HFFc6 (cell line): ENCODE results near the gene IRX2. TPM values are rescaled to one million over a fixed set of nuclear protein-coding genes. Genes with fewer than 3 reads are reported as not detected.

ENCODE experiments used
- DNase-seq: peaks from one replicate; pipeline ENCODE4 v3.0.0-alpha.2; 2018
- H3K27ac Mint-ChIP-seq: 2 replicates; pipeline ENCODE4 v1.8.0; 2020; ENCODE audit warnings: mild to moderate bottlenecking, mixed read lengths
- H3K27me3 Mint-ChIP-seq: 2 replicates; pipeline ENCODE4 v1.8.0; 2021; ENCODE audit warnings: mild to moderate bottlenecking, moderate library complexity, mixed read lengths; ENCODE audit not compliant: insufficient read depth
- H3K36me3 Mint-ChIP-seq: 2 replicates; pipeline ENCODE4 v1.8.0; 2021; ENCODE audit warnings: low read depth, mixed read lengths
- H3K4me1 Mint-ChIP-seq: 2 replicates; pipeline ENCODE4 v1.8.0; 2020; ENCODE audit warnings: low read depth, mixed read lengths
- H3K4me3 Mint-ChIP-seq: 2 replicates; pipeline ENCODE4 v1.8.0; 2020; ENCODE audit warnings: mild to moderate bottlenecking, moderate library complexity, mixed read lengths
- H3K9me3 Mint-ChIP-seq: 2 replicates; pipeline ENCODE4 v1.8.0; 2020; ENCODE audit warnings: mild to moderate bottlenecking, mixed read lengths
- total RNA-seq, 6 experiments: library from RNA; stranded (reverse); fragmentation: NEBNext Ultra II Directional; extraction: Animal tissue kit (Norgen Biotek cat#: 25700); gene quantifications; 2 replicates in 1 of 6; 3 replicates in 5 of 6; pipeline ENCODE4 v1.2.3, GENCODE V29; 2021
- TF ChIP-seq, protein P1 (sequence below): fragments of 200-600 bp; sonication (generic); IDR thresholded peaks from 2 replicates; pipeline ENCODE4 v1.5.0; 2021; ENCODE audit warnings: antibody characterized with exemption, mild to moderate bottlenecking

IRX2 gene
- total RNA-seq, 6 experiments from 2014 or later: 2.8 to 5.5 (median 3.5) TPM

DNA sequence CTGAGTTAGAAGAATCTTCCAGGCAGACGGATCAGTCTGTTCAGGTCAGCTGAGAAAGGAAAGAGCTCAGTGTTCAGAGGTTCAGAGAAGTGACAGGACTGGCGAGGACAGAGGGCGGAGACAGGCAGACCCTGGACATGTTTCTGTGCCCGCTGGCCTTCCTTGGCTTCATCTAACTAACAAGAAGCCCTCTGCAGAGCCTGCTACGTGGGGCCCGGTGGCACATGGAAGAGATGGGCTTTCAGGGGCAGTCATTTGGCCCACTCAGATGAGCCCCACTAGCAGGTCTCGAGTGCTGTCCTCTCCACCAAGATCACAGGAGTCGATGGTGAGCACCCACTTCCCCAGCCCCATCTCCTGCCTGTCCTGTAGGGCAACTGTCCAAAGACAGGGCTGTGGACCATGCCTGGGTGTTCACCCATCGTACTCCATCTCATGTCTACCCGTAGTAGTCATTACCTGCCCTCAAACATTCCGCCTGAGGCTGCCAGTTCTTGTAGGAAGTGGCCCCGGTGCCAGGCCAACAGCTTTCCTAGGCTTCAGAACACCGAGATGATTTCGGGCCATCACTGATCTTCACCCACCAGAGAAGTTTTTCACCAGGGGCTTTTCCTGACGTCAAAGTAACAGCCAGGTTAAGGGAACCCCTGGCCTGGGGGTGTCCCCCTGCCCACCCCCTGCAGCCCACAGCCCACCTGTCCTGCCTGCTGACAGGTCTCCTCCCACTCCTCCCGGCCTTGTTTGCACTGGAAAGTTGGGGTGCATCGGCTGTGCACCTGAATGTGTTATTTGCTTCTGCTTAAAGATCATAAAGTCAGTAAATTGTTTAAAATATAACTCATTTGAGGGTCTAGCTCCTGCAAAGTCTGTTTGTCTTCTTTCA, 14.0 kb downstream of the IRX2 start:
- no peak overlapping the region for H3K27ac Mint-ChIP-seq
- DNase-seq: no peak
- H3K4me3 Mint-ChIP-seq: no peak overlapping the region
- H3K4me1 Mint-ChIP-seq: no peaks in the 10 kb centered on the region
- TF ChIP-seq, protein P1, sequence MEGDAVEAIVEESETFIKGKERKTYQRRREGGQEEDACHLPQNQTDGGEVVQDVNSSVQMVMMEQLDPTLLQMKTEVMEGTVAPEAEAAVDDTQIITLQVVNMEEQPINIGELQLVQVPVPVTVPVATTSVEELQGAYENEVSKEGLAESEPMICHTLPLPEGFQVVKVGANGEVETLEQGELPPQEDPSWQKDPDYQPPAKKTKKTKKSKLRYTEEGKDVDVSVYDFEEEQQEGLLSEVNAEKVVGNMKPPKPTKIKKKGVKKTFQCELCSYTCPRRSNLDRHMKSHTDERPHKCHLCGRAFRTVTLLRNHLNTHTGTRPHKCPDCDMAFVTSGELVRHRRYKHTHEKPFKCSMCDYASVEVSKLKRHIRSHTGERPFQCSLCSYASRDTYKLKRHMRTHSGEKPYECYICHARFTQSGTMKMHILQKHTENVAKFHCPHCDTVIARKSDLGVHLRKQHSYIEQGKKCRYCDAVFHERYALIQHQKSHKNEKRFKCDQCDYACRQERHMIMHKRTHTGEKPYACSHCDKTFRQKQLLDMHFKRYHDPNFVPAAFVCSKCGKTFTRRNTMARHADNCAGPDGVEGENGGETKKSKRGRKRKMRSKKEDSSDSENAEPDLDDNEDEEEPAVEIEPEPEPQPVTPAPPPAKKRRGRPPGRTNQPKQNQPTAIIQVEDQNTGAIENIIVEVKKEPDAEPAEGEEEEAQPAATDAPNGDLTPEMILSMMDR: no peak
- H3K9me3 Mint-ChIP-seq: peaks cover 5% of the 10 kb centered on the region; the same call in 1 of the 2 replicates
- no peaks in the 10 kb centered on the region for H3K36me3 Mint-ChIP-seq
- peaks cover 6% of the 10 kb centered on the region for H3K27me3 Mint-ChIP-seq

DNA sequence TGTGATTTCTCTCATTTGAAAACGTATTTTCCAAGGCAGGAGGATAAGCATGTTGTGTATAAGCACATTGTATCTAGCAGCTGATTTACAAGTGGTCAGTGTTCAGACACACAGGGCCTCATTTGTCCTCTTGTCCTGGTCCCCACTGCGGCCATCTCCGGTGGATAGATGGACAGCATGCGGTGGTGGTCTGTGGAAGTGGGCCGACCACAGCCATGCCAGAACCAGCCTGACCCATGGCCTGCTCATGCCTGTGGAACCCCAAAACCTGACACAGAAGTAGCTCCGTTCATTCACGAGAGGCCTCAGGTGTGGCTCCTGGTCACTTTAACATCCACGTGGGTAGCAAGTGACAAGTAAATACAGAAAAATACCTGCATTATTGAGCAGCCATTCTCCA, 14.6 kb downstream of the IRX2 start:
- TF ChIP-seq, protein P1: no peak
- peaks cover 6% of the 10 kb centered on the region for H3K27me3 Mint-ChIP-seq
- H3K4me3 Mint-ChIP-seq: no peak overlapping the region
- no peak for DNase-seq
- no peaks in the 10 kb centered on the region for H3K36me3 Mint-ChIP-seq
- no peak overlapping the region for H3K27ac Mint-ChIP-seq
- no peaks in the 10 kb centered on the region for H3K4me1 Mint-ChIP-seq
- peaks cover 5% of the 10 kb centered on the region; the same call in 1 of the 2 replicates for H3K9me3 Mint-ChIP-seq

DNA sequence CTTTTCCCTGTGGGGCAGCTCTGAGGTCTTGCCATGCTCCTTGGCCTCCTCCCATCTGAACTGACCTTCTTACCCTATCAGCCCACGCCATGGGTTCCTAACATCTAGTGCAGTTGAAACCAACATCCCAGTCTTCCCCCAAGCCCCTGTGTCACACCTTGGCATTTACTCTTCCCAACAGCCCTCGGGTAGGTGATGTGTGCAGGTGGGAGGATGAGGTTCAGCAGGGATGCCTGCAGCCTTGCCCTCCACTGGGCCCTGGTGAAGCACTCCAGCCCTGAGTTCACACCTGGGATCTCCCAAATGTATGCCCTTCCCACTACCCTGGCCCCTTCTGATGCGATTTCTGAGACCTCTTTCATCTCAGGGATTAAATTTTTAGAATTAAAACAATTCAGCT, 15.5 kb downstream of the IRX2 start:
- TF ChIP-seq, protein P1: no peak
- no peak overlapping the region for H3K4me3 Mint-ChIP-seq
- H3K27me3 Mint-ChIP-seq: peaks cover 6% of the 10 kb centered on the region
- no peaks in the 10 kb centered on the region for H3K4me1 Mint-ChIP-seq
- no peak for DNase-seq
- H3K36me3 Mint-ChIP-seq: no peaks in the 10 kb centered on the region
- peaks cover 5% of the 10 kb centered on the region; the same call in 1 of the 2 replicates for H3K9me3 Mint-ChIP-seq
- no peak overlapping the region for H3K27ac Mint-ChIP-seq

DNA sequence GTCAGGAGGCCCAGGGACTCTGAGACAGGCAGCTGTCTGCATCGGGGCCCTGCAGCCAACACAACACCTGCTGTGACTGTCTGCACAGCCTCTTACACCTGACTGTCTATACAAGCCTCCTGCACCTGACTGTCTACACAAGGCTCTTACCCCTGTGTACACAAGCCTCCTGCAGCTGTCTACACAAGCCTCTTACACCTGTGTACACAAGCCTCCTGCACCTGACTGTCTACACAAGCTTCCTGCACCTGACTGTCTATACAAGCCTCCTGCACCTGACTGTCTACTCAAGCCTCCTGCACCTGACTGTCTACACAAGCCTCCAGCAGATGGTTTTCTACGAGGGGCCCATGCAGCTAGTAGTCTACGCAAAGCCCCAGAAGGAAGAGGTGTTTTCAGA, 18.6 kb downstream of the IRX2 start:
- Mint-ChIP-seq H3K9me3 (peaks cover 5% of the 10 kb centered on the region; the same call in 1 of the 2 replicates), H3K4me3 (no peak overlapping the region), H3K36me3 (no peaks in the 10 kb centered on the region), H3K27ac (no peak overlapping the region), H3K27me3 (peaks cover 5% of the 10 kb centered on the region), H3K4me1 (no peaks in the 10 kb centered on the region)
- TF ChIP-seq, protein P1: no peak
- DNase-seq: no peak

DNA sequence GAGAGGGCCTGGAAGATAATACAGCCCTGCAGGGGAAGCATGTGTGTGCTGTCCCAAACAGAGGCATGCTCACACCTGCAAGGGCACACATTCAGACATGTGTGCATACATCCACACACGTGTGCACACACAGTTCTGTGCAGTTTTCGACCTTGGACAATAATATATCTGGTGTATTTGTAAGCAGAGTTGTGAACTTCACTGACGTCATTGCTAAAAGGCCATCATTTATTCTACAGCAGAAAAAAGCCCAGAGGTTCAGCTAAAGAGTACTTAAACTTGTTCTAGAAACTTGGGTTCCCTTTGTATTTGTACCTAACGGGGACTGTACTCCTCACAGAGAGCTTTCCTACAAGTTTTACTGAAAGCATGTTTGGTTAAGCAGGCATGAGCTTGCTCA, 19.5 kb downstream of the IRX2 start:
- DNase-seq: no peak

More for the DNA sequence above, 19.5 kb downstream of the IRX2 start:
- Mint-ChIP-seq H3K36me3 (no peaks in the 10 kb centered on the region), H3K27me3 (peaks cover 9% of the 10 kb centered on the region), H3K4me1 (no peaks in the 10 kb centered on the region), H3K27ac (no peak overlapping the region), H3K9me3 (peaks cover 5% of the 10 kb centered on the region; the same call in 1 of the 2 replicates), H3K4me3 (no peak overlapping the region)
- TF ChIP-seq, protein P1: no peak
